HL-60 (cell line): Measurements from ENCODE around the gene PIP5K1C.

ENCODE experiments used
- POLR2AphosphoS5 ChIP-seq: IDR thresholded peaks from 2 replicates; pipeline ENCODE4 v1.6.1; 2012; ENCODE audit warnings: low read depth
- SPI1 ChIP-seq: IDR thresholded peaks from 2 replicates; pipeline ENCODE4 v1.6.1; 2012; ENCODE audit warnings: low read depth, mild to moderate bottlenecking, borderline replicate concordance
- TF ChIP-seq, protein P1 (sequence below): IDR thresholded peaks from one replicate; pipeline ENCODE4 v1.5.1; 2011; ENCODE audit warnings: low read length, control low read depth, inconsistent platforms; ENCODE audit not compliant: insufficient read depth

DNA sequence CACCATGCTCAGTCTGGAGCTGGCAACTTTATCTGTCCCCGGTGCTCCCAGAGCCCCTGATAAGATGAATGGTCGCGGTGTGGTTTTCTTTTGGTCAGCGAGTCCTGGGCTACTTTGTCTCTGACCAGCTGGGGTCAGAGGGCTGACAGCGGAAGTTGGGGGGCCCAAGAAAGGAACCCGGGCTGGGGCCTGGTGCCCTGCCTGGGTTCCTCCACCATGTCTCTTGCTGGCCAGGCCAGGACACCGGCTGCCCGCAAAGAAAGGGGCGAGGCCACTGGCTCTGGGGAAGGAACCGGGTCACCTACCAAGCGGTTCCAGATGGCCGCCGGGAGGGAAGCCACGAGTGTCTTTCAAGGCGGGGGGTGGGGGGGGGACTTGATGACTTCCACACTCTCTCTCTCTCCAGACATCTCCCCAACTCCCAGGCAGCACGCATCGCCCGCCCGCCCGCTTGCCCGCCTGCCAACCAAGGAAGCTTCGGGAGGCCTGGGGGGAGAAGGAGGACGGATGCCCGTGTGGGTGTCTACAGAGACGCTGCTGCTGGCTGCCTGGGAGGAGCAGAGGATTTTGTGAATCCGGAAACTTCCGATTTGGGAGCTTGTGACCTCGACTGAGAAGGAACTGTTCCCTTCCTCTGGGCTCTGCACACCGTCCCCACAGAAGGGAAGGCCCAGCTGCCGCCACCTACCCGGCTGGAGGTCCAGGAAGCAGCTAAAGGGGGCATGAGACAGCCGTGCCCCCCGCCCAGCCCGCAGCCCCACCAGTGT lies 1.1 kb downstream of the PIP5K1C start:
- TF ChIP-seq SPI1 (no peak; the same call in 1 of the 2 replicates), POLR2AphosphoS5 (no peak)
- TF ChIP-seq, protein P1, sequence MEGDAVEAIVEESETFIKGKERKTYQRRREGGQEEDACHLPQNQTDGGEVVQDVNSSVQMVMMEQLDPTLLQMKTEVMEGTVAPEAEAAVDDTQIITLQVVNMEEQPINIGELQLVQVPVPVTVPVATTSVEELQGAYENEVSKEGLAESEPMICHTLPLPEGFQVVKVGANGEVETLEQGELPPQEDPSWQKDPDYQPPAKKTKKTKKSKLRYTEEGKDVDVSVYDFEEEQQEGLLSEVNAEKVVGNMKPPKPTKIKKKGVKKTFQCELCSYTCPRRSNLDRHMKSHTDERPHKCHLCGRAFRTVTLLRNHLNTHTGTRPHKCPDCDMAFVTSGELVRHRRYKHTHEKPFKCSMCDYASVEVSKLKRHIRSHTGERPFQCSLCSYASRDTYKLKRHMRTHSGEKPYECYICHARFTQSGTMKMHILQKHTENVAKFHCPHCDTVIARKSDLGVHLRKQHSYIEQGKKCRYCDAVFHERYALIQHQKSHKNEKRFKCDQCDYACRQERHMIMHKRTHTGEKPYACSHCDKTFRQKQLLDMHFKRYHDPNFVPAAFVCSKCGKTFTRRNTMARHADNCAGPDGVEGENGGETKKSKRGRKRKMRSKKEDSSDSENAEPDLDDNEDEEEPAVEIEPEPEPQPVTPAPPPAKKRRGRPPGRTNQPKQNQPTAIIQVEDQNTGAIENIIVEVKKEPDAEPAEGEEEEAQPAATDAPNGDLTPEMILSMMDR, result no peak
